OCI-LY1 (cell line): Measurements from ENCODE around the gene ELN.

Source experiments
- H2AFZ ChIP-seq: fragments of 200-600 bp; sonication (generic), shearing (Covaris generic); 2 replicates; pipeline ENCODE4 v1.6.0; 2014; ENCODE audit warnings: antibody characterized with exemption, mild to moderate bottlenecking, low read length
- H3F3A ChIP-seq: fragments of 200-600 bp; sonication (generic), shearing (Covaris generic); 2 replicates; pipeline ENCODE4 v1.6.0; 2014; ENCODE audit warnings: mild to moderate bottlenecking, antibody characterized with exemption, low read length, moderate library complexity; ENCODE audit not compliant: insufficient read depth
- H3K27ac ChIP-seq: fragments of 200-600 bp; sonication (generic); 2 replicates; pipeline ENCODE4 v1.5.1; 2014; ENCODE audit warnings: low read length, mixed run types, mild to moderate bottlenecking, low read depth; ENCODE audit not compliant: poor library complexity, severe bottlenecking
- H3K27me3 ChIP-seq: fragments of 200-600 bp; sonication (generic); 2 replicates; pipeline ENCODE4 v1.6.0; 2014; ENCODE audit warnings: antibody characterized with exemption, mild to moderate bottlenecking, low read length, moderate library complexity; ENCODE audit not compliant: insufficient read depth
- H3K36me3 ChIP-seq: fragments of 200-600 bp; sonication (generic); 2 replicates; pipeline ENCODE4 v1.6.1; 2014; ENCODE audit warnings: mild to moderate bottlenecking, antibody characterized with exemption, low read length, moderate library complexity, mixed read lengths; ENCODE audit not compliant: insufficient read depth
- H3K4me1 ChIP-seq: fragments of 200-600 bp; sonication (generic); 2 replicates; pipeline ENCODE4 v1.5.1; 2014; ENCODE audit warnings: mild to moderate bottlenecking, low read length, moderate library complexity; ENCODE audit not compliant: insufficient read depth, severe bottlenecking
- H3K4me2 ChIP-seq: fragments of 200-600 bp; sonication (generic), shearing (Covaris generic); 2 replicates; pipeline ENCODE4 v1.6.1; 2014; ENCODE audit warnings: low read length
- H3K4me3 ChIP-seq: fragments of 200-600 bp; sonication (generic); 2 replicates; pipeline ENCODE4 v1.5.1; 2014; ENCODE audit warnings: low read length, low read depth, mild to moderate bottlenecking, mixed read lengths; ENCODE audit not compliant: poor library complexity, severe bottlenecking
- H3K79me2 ChIP-seq: fragments of 200-600 bp; shearing (Covaris generic); 2 replicates; pipeline ENCODE4 v1.6.1; 2016; ENCODE audit warnings: mixed run types, low read length, mixed read lengths; ENCODE audit not compliant: insufficient read depth
- H3K9ac ChIP-seq: fragments of 200-600 bp; sonication (generic), shearing (Covaris generic); 2 replicates; pipeline ENCODE4 v1.6.1; 2014; ENCODE audit warnings: mild to moderate bottlenecking, low read length, mixed read lengths
- H3K9me2 ChIP-seq: fragments of 200-600 bp; sonication (generic), shearing (Covaris generic); 2 replicates; pipeline ENCODE4 v1.6.1; 2014; ENCODE audit warnings: low read depth, mild to moderate bottlenecking, low read length, mixed read lengths
- H3K9me3 ChIP-seq: fragments of 200-600 bp; shearing (Covaris generic); 2 replicates; pipeline ENCODE4 v1.6.1; 2014; ENCODE audit warnings: low read length, mixed read lengths
- H4K20me1 ChIP-seq: fragments of 200-600 bp; sonication (generic), shearing (Covaris generic); 2 replicates; pipeline ENCODE4 v1.6.0; 2016; ENCODE audit warnings: mild to moderate bottlenecking, low read length; ENCODE audit not compliant: insufficient read depth
- EZH2 ChIP-seq: fragments of 200-600 bp; sonication (generic), shearing (Covaris generic); IDR thresholded peaks from 2 replicates; pipeline ENCODE4 v1.8.0; 2017; ENCODE audit warnings: borderline replicate concordance, mixed run types, mild to moderate bottlenecking, antibody characterized with exemption, low read length, moderate library complexity, mixed read lengths
- TF ChIP-seq, protein P1 (sequence below): fragments of 200-600 bp; sonication (generic), shearing (Covaris generic); IDR thresholded peaks from 2 replicates; pipeline ENCODE4 v1.5.1; 2017; ENCODE audit warnings: mild to moderate bottlenecking, antibody characterized with exemption, low read length, moderate library complexity, mixed read lengths

ELN gene

DNA sequence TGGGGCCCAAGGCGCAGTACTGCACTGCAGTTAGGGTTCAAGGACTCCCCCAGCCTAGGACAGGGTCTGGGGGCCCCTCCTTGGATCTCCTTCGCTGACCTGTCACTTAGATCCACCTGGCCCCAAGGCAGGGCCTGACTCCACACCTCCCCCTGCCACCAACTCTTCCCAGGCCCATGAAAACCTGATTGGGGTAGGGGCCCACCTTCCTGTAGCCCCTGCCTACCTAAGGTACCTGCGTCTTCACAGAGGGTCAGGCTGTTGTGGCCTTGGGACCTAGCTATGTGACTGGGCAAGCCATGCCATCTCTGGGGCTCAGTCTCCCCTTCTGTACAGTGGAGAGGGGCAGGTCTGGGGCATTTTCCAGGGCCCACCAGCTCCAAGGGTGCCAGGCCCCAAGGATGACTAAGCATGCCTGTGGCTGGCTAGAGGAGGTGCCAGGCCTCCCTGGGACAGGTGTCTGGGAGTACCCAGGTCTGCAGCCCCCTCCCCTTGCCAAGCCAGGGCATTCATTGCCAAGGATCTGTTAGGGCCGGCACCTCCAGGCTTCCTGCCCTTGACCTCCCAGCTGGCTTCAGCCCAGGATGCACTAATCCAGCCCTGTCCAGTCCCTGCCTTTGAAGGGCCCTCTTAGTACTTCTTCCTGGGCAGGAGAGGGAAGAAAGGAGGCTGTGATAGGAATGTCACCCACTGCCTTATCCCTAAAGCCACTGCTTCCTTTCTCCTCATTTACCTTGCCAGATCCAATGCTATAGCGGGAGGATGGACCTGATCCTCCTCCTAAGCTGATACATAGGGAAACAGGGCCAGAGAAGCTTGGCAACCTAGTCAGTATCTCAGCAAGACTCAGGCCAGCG is 57.0 kb downstream of the ELN start:
- Histone ChIP-seq H3K36me3 (peaks cover 20% of the 10 kb centered on the region), H3K79me2 (no peaks in the 10 kb centered on the region), H3K27ac (peak overlapping the region; percentile 30), H3K9me3 (no peaks in the 10 kb centered on the region), H2AFZ (no peak overlapping the region), H3K4me2 (peak overlapping the region; percentile 93), H3K4me3 (peak overlapping the region; percentile 77), H3K9ac (peak overlapping the region; percentile 72), H4K20me1 (no peaks in the 10 kb centered on the region), H3K4me1 (peaks cover 20% of the 10 kb centered on the region), H3K9me2 (no peaks in the 10 kb centered on the region), H3F3A (no peaks in the 10 kb centered on the region), H3K27me3 (no peaks in the 10 kb centered on the region)
- no peak for TF ChIP-seq EZH2
- TF ChIP-seq, protein P1, sequence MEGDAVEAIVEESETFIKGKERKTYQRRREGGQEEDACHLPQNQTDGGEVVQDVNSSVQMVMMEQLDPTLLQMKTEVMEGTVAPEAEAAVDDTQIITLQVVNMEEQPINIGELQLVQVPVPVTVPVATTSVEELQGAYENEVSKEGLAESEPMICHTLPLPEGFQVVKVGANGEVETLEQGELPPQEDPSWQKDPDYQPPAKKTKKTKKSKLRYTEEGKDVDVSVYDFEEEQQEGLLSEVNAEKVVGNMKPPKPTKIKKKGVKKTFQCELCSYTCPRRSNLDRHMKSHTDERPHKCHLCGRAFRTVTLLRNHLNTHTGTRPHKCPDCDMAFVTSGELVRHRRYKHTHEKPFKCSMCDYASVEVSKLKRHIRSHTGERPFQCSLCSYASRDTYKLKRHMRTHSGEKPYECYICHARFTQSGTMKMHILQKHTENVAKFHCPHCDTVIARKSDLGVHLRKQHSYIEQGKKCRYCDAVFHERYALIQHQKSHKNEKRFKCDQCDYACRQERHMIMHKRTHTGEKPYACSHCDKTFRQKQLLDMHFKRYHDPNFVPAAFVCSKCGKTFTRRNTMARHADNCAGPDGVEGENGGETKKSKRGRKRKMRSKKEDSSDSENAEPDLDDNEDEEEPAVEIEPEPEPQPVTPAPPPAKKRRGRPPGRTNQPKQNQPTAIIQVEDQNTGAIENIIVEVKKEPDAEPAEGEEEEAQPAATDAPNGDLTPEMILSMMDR, result no peak

DNA sequence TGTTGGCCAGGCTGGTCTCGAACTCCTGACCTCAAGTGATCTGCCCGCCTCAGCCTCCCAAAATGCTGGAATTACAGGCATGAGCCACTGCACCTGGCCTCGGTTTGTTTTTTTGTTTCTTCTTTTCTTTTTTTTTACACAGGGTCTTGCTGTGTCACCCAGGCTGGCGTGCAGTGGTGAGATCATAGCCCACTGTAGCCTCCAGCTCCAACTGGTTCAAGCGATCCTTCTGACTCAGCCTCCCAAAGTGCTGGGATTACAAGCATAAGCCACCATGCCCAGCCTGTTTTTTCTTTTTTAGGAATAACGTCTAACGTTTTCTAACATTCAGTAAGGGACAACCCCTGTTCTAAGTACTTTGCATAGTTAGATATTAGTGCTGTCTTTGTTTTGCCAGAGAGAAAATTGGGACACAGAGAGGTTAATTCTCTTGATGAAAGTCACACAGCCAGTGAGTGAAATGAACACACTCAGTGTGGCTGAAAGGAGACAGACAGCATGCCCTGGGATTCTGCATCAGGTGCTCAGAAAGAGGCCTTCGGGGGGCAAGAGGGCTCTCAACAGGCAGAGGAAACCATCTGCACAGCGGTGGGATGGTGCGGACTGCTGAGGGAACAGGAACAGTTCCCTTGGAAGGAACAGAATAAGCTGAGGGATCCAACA is 59.9 kb downstream of the ELN start:
- no peaks in the 10 kb centered on the region for H4K20me1 ChIP-seq
- no peaks in the 10 kb centered on the region for H3K9me2 ChIP-seq
- no peak overlapping the region for H3K9ac ChIP-seq
- TF ChIP-seq, protein P1, result no peak
- TF ChIP-seq EZH2, result no peak
- H3K9me3 ChIP-seq, result no peaks in the 10 kb centered on the region
- H3K4me3 ChIP-seq, result no peak overlapping the region
- H3K4me1 ChIP-seq, result peaks cover 32% of the 10 kb centered on the region
- 0 out of 2 replicates have a peak, but pooled peaks cover 5% of the 10 kb centered on the region for H3F3A ChIP-seq
- peaks cover 20% of the 10 kb centered on the region for H3K36me3 ChIP-seq
- H2AFZ ChIP-seq, result no peak overlapping the region
- H3K27ac ChIP-seq, result no peak overlapping the region
- H3K79me2 ChIP-seq, result no peaks in the 10 kb centered on the region
- no peak overlapping the region for H3K4me2 ChIP-seq
- H3K27me3 ChIP-seq, result no peaks in the 10 kb centered on the region

DNA sequence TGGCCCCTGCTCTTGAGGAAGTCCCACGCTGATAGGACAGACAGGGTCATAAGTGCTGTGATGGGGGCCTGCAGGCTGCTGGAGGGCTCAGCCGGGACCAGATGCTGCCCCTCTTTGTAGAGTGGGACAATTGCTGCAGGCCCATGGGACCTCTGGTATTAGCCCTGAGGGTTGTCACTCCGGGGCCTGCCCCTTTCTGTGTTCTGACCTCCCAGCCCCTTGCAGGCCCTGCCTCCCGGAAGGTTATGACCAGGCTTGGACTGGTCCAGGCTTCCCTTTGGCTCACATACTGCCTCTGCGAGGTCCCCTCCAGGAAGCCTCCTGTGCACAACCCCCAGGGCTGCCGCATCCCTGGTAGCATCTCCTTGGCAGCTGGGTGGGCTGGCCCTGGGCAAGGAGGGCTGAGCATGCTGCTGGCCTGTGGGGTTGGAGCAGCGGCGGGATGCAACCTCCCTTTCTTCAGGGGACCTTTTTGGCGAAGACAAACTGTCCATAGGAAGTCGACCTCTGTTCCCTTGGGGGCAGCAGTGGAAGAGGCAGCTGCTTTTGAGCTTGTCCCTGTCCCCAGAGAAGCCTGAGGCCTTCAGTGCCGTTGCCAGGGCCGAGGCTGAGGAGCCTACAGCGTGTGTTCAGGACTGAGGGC is 64.5 kb downstream of the ELN start:
- Histone ChIP-seq H2AFZ (no peak overlapping the region), H3K27ac (peak overlapping the region; percentile 91), H3K4me3 (peak overlapping the region; percentile 64), H3K79me2 (no peaks in the 10 kb centered on the region), H3K4me1 (peaks cover 38% of the 10 kb centered on the region), H3K36me3 (peaks cover 18% of the 10 kb centered on the region), H3K9ac (peak overlapping the region; percentile 66), H3K27me3 (no peaks in the 10 kb centered on the region), H3K9me2 (no peaks in the 10 kb centered on the region), H3F3A (0 out of 2 replicates have a peak, but pooled peaks cover 5% of the 10 kb centered on the region), H3K4me2 (peak overlapping the region; percentile 78), H4K20me1 (no peaks in the 10 kb centered on the region), H3K9me3 (no peaks in the 10 kb centered on the region)
- TF ChIP-seq, protein P1, result no peak
- no peak for TF ChIP-seq EZH2
